K562 (cell line): ENCODE measurements around the gene USP31. TPM values are rescaled to one million over a fixed set of nuclear protein-coding genes. Genes with fewer than 3 reads are reported as not detected.

Source experiments
- ATAC-seq: fragments of 200-7000 bp; cut with Tn5 transposase; 3 replicates; pipeline ENCODE4 v1.9.1; 2020; ENCODE audit warnings: moderate library complexity
- BruUV-seq: library from RNA; stranded (reverse); fragments of 400-500 nt; replicated peaks from 2 replicates; lab custom pipeline; 2021; lab: Mats Ljungman, UMichigan
- CTCF ChIA-PET: fragments of 300-600 bp; formaldehyde crosslinking; extraction: SDS; loops from one replicate; lab custom pipeline; 2021; ENCODE audit warnings: low intra/inter-chr PET ratio; lab: Yijun Ruan, JAX
- POLR2A ChIA-PET: fragments of 300-600, 350-650 bp; sonication (Branson Sonifier 250); formaldehyde crosslinking; extraction: SDS; loops from one replicate; lab custom pipeline; 2021; ENCODE audit warnings: antibody characterized with exemption, inconsistent platforms; lab: Yijun Ruan, JAX
- DNase-seq, 4 experiments: peaks; one replicate each; pipeline versions ENCODE4 v3.0.0 to v3.0.0-alpha.2; 2011 to 2018; ENCODE audit warnings: low spot score in 3 of 4, mixed read lengths in 3 of 4; ENCODE audit errors: extremely low read depth in 1 of 4
- FAIRE-seq: peaks from 2 replicates; lab custom pipeline; 2011; peaks lifted over from hg19 to GRCh38; lab: Jason Lieb, UNC
- H2AFZ ChIP-seq: 2 replicates; pipeline ENCODE4 v1.6.0; 2011; ENCODE audit warnings: low read depth, low read length, control low read depth, inconsistent platforms
- H3K27ac ChIP-seq: fragments of 200-600 bp; 3 replicates; pipeline ENCODE4 v1.8.0; 2011; ENCODE audit warnings: low read depth, mild to moderate bottlenecking, control low read depth, inconsistent platforms, low read length, moderate library complexity, mixed read lengths; ENCODE audit errors: extremely low read depth
- H3K27me3 ChIP-seq, 2 experiments: fragments of 300-600 bp in 1 of 2; 2 replicates in 1 of 2; 3 replicates in 1 of 2; pipeline versions ENCODE4 v1.6.0 to v1.8.0; 2011; ENCODE audit warnings: inconsistent platforms in 2 of 2, low read length in 2 of 2, mild to moderate bottlenecking in 1 of 2, mixed read lengths in 1 of 2, moderate library complexity in 1 of 2; ENCODE audit not compliant: control insufficient read depth in 2 of 2, insufficient read depth in 2 of 2
- H3K36me3 ChIP-seq: fragments of 300-600 bp; 3 replicates; pipeline ENCODE4 v1.8.0; 2011; ENCODE audit warnings: mild to moderate bottlenecking, low read length, inconsistent platforms; ENCODE audit not compliant: control insufficient read depth, insufficient read depth
- H3K4me1 ChIP-seq, 2 experiments: fragments of 200-600 bp in 1 of 2; replicated peaks in 1 of 2; 2 replicates in 1 of 2; 3 replicates in 1 of 2; pipeline versions ENCODE4 v1.5.1 to v1.8.0; 2011; ENCODE audit warnings: inconsistent platforms in 2 of 2, low read length in 2 of 2, mild to moderate bottlenecking in 1 of 2, mixed read lengths in 1 of 2, moderate library complexity in 1 of 2; ENCODE audit not compliant: control insufficient read depth in 2 of 2, insufficient read depth in 2 of 2
- H3K4me2 ChIP-seq: 2 replicates; pipeline ENCODE4 v1.6.1; 2011; ENCODE audit warnings: low read length, control low read depth, inconsistent platforms, mixed read lengths; ENCODE audit not compliant: insufficient read depth
- H3K4me3 ChIP-seq: fragments of 200-600 bp; sonication (generic), shearing (Covaris generic); 2 replicates; pipeline ENCODE4 v1.5.1; 2016; ENCODE audit warnings: control low read depth, inconsistent platforms
- H3K79me2 ChIP-seq: fragments of 200-600 bp; 3 replicates; pipeline ENCODE4 v1.8.0; 2011; ENCODE audit warnings: low read length, inconsistent platforms; ENCODE audit not compliant: control insufficient read depth, insufficient read depth
- H3K9ac ChIP-seq, 2 experiments: 2 replicates each; pipeline versions ENCODE4 v1.6.0 to v1.6.1; 2011; ENCODE audit warnings: low read depth in 2 of 2, low read length in 2 of 2, control low read depth in 1 of 2, inconsistent platforms in 1 of 2, mild to moderate bottlenecking in 1 of 2, mixed read lengths in 1 of 2; ENCODE audit not compliant: insufficient read depth in 1 of 2
- H3K9me1 ChIP-seq: one replicate; pipeline ENCODE4 v1.6.0; 2011; ENCODE audit warnings: inconsistent platforms, mild to moderate bottlenecking, low read length, moderate library complexity; ENCODE audit not compliant: control insufficient read depth, insufficient read depth
- H3K9me3 ChIP-seq: replicated peaks from 2 replicates; pipeline ENCODE4 v1.5.1; 2011; ENCODE audit warnings: low read depth, low read length, inconsistent platforms; ENCODE audit not compliant: control insufficient read depth, insufficient read depth
- H4K20me1 ChIP-seq: replicated peaks from 2 replicates; pipeline ENCODE4 v1.6.1; 2011; ENCODE audit warnings: low read length, inconsistent platforms, mixed read lengths; ENCODE audit not compliant: control insufficient read depth, insufficient read depth
- BCOR ChIP-seq: fragments of 450-650 bp; IDR thresholded peaks from 2 replicates; pipeline ENCODE4 v1.6.1; 2016
- BDP1 ChIP-seq: IDR thresholded peaks from 3 replicates; pipeline ENCODE4 v1.6.1; 2011; ENCODE audit not compliant: insufficient read length, insufficient read depth
- CBX2 ChIP-seq: fragments of 200-600 bp; sonication (generic); IDR thresholded peaks from one replicate; pipeline ENCODE4 v1.6.1; 2012; ENCODE audit warnings: mild to moderate bottlenecking, low read length, inconsistent platforms; ENCODE audit not compliant: insufficient read depth, poor library complexity, severe bottlenecking
- CBX3 ChIP-seq, 2 experiments: IDR thresholded peaks; 1 replicate in 1 of 2; 2 replicates in 1 of 2; pipeline ENCODE4 v1.6.1; 2012; ENCODE audit warnings: inconsistent platforms in 2 of 2, low read length in 2 of 2, borderline replicate concordance in 1 of 2, control low read depth in 1 of 2
- CTCF ChIP-seq, 3 experiments: IDR thresholded peaks in 2 of 3; conservative IDR thresholded peaks in 1 of 3; 2 replicates each; pipeline ENCODE4 v1.5.1; 2011 to 2012; ENCODE audit warnings: low read length in 3 of 3, mild to moderate bottlenecking in 3 of 3, control low read depth in 2 of 3, improper control_type of control experiment in 1 of 3, inconsistent platforms in 1 of 3, low read depth in 1 of 3, mixed read lengths in 1 of 3, moderate library complexity in 1 of 3; ENCODE audit not compliant: insufficient read depth in 2 of 3
- DPF2 ChIP-seq: fragments of 450-650 bp; IDR thresholded peaks from 2 replicates; pipeline ENCODE4 v1.6.1; 2016
- MEF2D ChIP-seq: conservative IDR thresholded peaks from 2 replicates; pipeline ENCODE4 v1.6.1; 2016; ENCODE audit warnings: low read depth, missing genetic modification characterization, missing compliant biosample characterization
- PCBP1 ChIP-seq: fragments of 200-400 bp; formaldehyde crosslinking; IDR thresholded peaks from 2 replicates; pipeline ENCODE4 v1.6.1; 2018; ENCODE audit warnings: mild to moderate bottlenecking, low read depth, low read length; ENCODE audit not compliant: poor library complexity, severe bottlenecking
- PCBP2 ChIP-seq: fragments of 200-400 bp; formaldehyde crosslinking; IDR thresholded peaks from 2 replicates; pipeline ENCODE4 v1.6.1; 2018; ENCODE audit warnings: low read length, low read depth, mild to moderate bottlenecking, moderate library complexity; ENCODE audit not compliant: poor library complexity, severe bottlenecking
- PPARD ChIP-seq: fragments of 250-450 bp; sonication (Bioruptor Pico); IDR thresholded peaks from 2 replicates; pipeline ENCODE4 v1.8.0; 2022; ENCODE audit warnings: inconsistent platforms, mild to moderate bottlenecking, moderate library complexity
- PTRF ChIP-seq: fragments of 450-650 bp; IDR thresholded peaks from 2 replicates; pipeline ENCODE4 v1.6.1; 2016; ENCODE audit warnings: mild to moderate bottlenecking, missing genetic modification characterization, missing compliant biosample characterization
- RBM15 ChIP-seq: fragments of 200-400 bp; formaldehyde crosslinking; IDR thresholded peaks from 2 replicates; pipeline ENCODE4 v1.6.1; 2018; ENCODE audit warnings: mild to moderate bottlenecking, low read length, moderate library complexity; ENCODE audit not compliant: insufficient read depth
- RFX1 ChIP-seq: fragments of 450-650 bp; IDR thresholded peaks from 2 replicates; pipeline ENCODE4 v1.6.1; 2016; ENCODE audit warnings: mild to moderate bottlenecking, moderate library complexity
- SIN3A ChIP-seq, 2 experiments: fragments of 150-350 bp in 1 of 2; IDR thresholded peaks; 2 replicates each; pipeline ENCODE4 v1.6.1; 2011 to 2016; ENCODE audit warnings: borderline replicate concordance in 2 of 2, low read depth in 2 of 2, low read length in 2 of 2, mild to moderate bottlenecking in 2 of 2, moderate library complexity in 2 of 2; ENCODE audit not compliant: control insufficient read depth in 1 of 2
- SRF ChIP-seq, 2 experiments: fragments of 250-450, 450-650 bp in 1 of 2; sonication (Bioruptor Pico) in 1 of 2; sonication (generic) in 1 of 2; formaldehyde crosslinking; IDR thresholded peaks; 2 replicates each; pipeline versions ENCODE4 v1.5.0 to v1.5.1; 2020 to 2022; ENCODE audit warnings: mild to moderate bottlenecking in 1 of 2, missing genetic modification reagents in 1 of 2
- TBL1XR1 ChIP-seq, 2 experiments: IDR thresholded peaks; 2 replicates each; pipeline ENCODE4 v1.6.1; 2012; ENCODE audit warnings: improper control_type of control experiment in 2 of 2, low read length in 2 of 2, mild to moderate bottlenecking in 1 of 2
- ZFP1 ChIP-seq: fragments of 450-650 bp; formaldehyde crosslinking; IDR thresholded peaks from 2 replicates; pipeline ENCODE4 v1.4.0; 2020; ENCODE audit warnings: mild to moderate bottlenecking, mixed read lengths
- ZNF444 ChIP-seq: fragments of 250-450 bp; sonication (Bioruptor Pico); IDR thresholded peaks from 2 replicates; pipeline ENCODE4 v1.4.0; 2020; ENCODE audit warnings: mild to moderate bottlenecking, moderate library complexity
- WGBS: fragments of 100-300 bp; shearing (Covaris generic); methylation state at CpG from one replicate; pipeline ENCODE4 v1.1.6; 2016; ENCODE audit warnings: low coverage, mixed read lengths; ENCODE audit not compliant: insufficient coverage; ENCODE audit errors: missing lambda C conversion rate; 5-methylcytosine and 5-hydroxymethylcytosine counted together
- in situ Hi-C: fragments of 300-500 bp; cut with MboI; formaldehyde crosslinking; loops from 4 replicates; pipeline ENCODE4 v1.15.0; 2018; ENCODE audit warnings: inconsistent platforms, mixed read lengths
- intact Hi-C: fragments of 100-400 bp; cut with micrococcal nuclease; formaldehyde crosslinking; loops from 2 replicates; pipeline ENCODE4 v1.14.2; 2022
- polyA plus RNA-seq, 8 experiments: library from polyadenylated mRNA; depleted of rRNA in 4 of 8; stranded (reverse) in 5 of 8; unstranded in 3 of 8; fragments of >200 nt; fragmentation: Nextera tagmentation in 2 of 8; fragmentation: Illumina TruSeq in 1 of 8; extraction: Ambion mirVana in 2 of 8; extraction: Trizol in 1 of 8; gene quantifications; 2 replicates each; pipeline versions ENCODE4 v1.2.1 to v1.2.3, GENCODE V29; 2011 to 2014; ENCODE audit warnings: inconsistent platforms in 1 of 8, missing spikeins in 1 of 8
- total RNA-seq, 7 experiments: library from RNA; depleted of rRNA in 6 of 7; stranded (reverse); fragments of >200 nt in 6 of 7; fragmentation: Illumina TruSeq in 2 of 7; extraction: Trizol in 2 of 7; gene quantifications; 2 replicates each; pipeline versions ENCODE4 v1.2.1 to v1.2.3, GENCODE V29; 2011 to 2021; ENCODE audit warnings: low replicate concordance in 1 of 7
- TF ChIP-seq, protein P1 (sequence below): sonication (generic); formaldehyde crosslinking; IDR thresholded peaks from 2 replicates; pipeline ENCODE4 v1.8.1; 2022; ENCODE audit warnings: missing genetic modification reagents

USP31 gene
- total and polyA plus RNA-seq, 9 of the 15 experiments (the other 6 are each of a cell fraction or from before 2014, with no cell fraction given): 0.56 to 4.9 (median 2.9) TPM

GRCh38 chr16:23149267-23149992 is at the start of gene USP31 (continued):
- TF ChIP-seq CTCF (IDR thresholded peaks at IDR 0.05 in 2 of 3, conservative IDR thresholded peaks at IDR 0.05 in 1 of 3; ENCODE audit: insufficient read depth in 2 of 3, low read depth in 1 of 3, low read length in 3 of 3) (no peak), DPF2 (no peak), CBX2 (no peak), RBM15 (no peak), TBL1XR1 (IDR thresholded peaks at IDR 0.05; ENCODE audit: low read length in 2 of 2) (no peak), PPARD (no peak), SIN3A (IDR thresholded peaks at IDR 0.05; ENCODE audit: borderline replicate concordance in 2 of 2, control insufficient read depth in 1 of 2, low read depth in 2 of 2, low read length in 2 of 2) (peak; percentile 88; a peak in 2 of 4 replicates)

DNA sequence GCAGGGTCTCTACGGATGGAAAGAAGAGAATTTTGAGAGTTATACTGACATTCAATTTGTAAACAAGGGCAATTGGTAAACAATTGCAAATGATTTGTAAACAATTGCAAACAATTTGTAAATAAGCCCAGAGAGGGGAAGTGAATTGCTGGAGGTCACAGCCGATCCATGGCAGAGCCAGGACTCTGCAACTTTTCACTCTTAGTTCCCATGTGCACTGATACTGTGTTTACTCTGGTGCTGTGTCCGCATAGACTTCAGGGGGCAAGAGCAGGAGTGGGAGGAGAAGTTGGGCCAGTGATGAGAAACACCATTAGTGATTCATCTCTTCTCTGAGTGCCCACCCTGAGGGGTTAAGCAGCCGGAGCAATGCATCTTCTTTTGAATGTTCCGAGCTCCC is 47.3 kb upstream of the USP31 start:
- no peak overlapping the region for H3K4me2 ChIP-seq
- intact Hi-C loops (no loop called here), in situ Hi-C loops (no loop called here)
- no peaks in the 10 kb centered on the region for H3K79me2 ChIP-seq
- ChIA-PET CTCF (no interaction called here), POLR2A (interaction anchor here (0.5 to 0.8 kb wide), 2 partner anchors 36 to 400 kb away, joined by 3 read pairs; no protein-coding TSS in a partner anchor)
- H3K4me3 ChIP-seq: no peak overlapping the region
- peaks cover 11 to 19% of the 10 kb centered on the region in 2 experiments; a peak in 3 of 5 replicates for H3K27me3 ChIP-seq
- 0 out of 2 replicates have a peak, but pooled peaks cover 5% of the 10 kb centered on the region for H4K20me1 ChIP-seq
- ATAC-seq (no peak), FAIRE-seq (no peak), DNase-seq (no peak)
- no peaks in the 10 kb centered on the region for H3K36me3 ChIP-seq
- WGBS: 0% methylated on average over 4 of the region's 5 CpGs
- H3K27ac ChIP-seq: no peak overlapping the region
- no peaks in the 10 kb centered on the region for H3K9me3 ChIP-seq
- H3K4me1 ChIP-seq: no peaks in the 10 kb centered on the region
- H3K9ac ChIP-seq: no peak overlapping the region
- BruUV-seq: no TSS peak
- H3K9me1 ChIP-seq: no peaks in the 10 kb centered on the region
- no peak overlapping the region for H2AFZ ChIP-seq
- TF ChIP-seq CBX3 (IDR thresholded peaks at IDR 0.05; ENCODE audit: borderline replicate concordance in 1 of 2, low read length in 2 of 2): no peak
- no peak for TF ChIP-seq RFX1
- TF ChIP-seq ZFP1: no peak
- TF ChIP-seq, protein P1, sequence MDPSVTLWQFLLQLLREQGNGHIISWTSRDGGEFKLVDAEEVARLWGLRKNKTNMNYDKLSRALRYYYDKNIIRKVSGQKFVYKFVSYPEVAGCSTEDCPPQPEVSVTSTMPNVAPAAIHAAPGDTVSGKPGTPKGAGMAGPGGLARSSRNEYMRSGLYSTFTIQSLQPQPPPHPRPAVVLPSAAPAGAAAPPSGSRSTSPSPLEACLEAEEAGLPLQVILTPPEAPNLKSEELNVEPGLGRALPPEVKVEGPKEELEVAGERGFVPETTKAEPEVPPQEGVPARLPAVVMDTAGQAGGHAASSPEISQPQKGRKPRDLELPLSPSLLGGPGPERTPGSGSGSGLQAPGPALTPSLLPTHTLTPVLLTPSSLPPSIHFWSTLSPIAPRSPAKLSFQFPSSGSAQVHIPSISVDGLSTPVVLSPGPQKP: no peak
- TF ChIP-seq PCBP2: no peak
- TF ChIP-seq PTRF (tag): no peak
- no peak for TF ChIP-seq BDP1
- no peak for TF ChIP-seq MEF2D
- no peak for TF ChIP-seq PCBP1
- TF ChIP-seq SRF (CRISPR knock-in tag; IDR thresholded peaks at IDR 0.05): no peak
- no peak for TF ChIP-seq BCOR
- no peak for TF ChIP-seq ZNF444
